Neural cell (in vitro differentiated cells): Measurements from ENCODE around the gene STPG4. TPM values are rescaled to one million over a fixed set of nuclear protein-coding genes. Genes with fewer than 3 reads are reported as not detected.

Experiments
- H2AFZ ChIP-seq: fragments of 200-600, 300-800 bp; sonication (generic), shearing (Covaris generic); 2 replicates; pipeline ENCODE4 v1.6.0; 2014; ENCODE audit warnings: low read depth, mild to moderate bottlenecking, antibody characterized with exemption, low read length, moderate library complexity
- H3F3A ChIP-seq: fragments of 200-600 bp; shearing (Covaris generic); 2 replicates; pipeline ENCODE4 v1.6.1; 2016; ENCODE audit warnings: mild to moderate bottlenecking, moderate library complexity, mixed read lengths, antibody characterized with exemption, low read length; ENCODE audit not compliant: insufficient read depth, poor library complexity, severe bottlenecking
- H3K27ac ChIP-seq: fragments of 200-600, 300-800 bp; sonication (generic), shearing (Covaris generic); 2 replicates; pipeline ENCODE4 v1.5.1; 2014; ENCODE audit warnings: mild to moderate bottlenecking, low read length, moderate library complexity
- H3K27me3 ChIP-seq: fragments of 300-800, 200-600 bp; sonication (generic), shearing (Covaris generic); 2 replicates; pipeline ENCODE4 v1.6.0; 2014; ENCODE audit warnings: mild to moderate bottlenecking, low read depth, low read length, moderate library complexity; ENCODE audit not compliant: insufficient read depth
- H3K36me3 ChIP-seq: fragments of 300-800, 200-600 bp; sonication (generic), shearing (Covaris generic); 2 replicates; pipeline ENCODE4 v1.5.1; 2014; ENCODE audit warnings: mild to moderate bottlenecking, antibody characterized with exemption, low read length, moderate library complexity; ENCODE audit not compliant: insufficient read depth
- H3K4me2 ChIP-seq: fragments of 300-800, 200-600 bp; sonication (generic), shearing (Covaris generic); 2 replicates; pipeline ENCODE4 v1.6.0; 2014; ENCODE audit warnings: mild to moderate bottlenecking, low read length
- H3K4me3 ChIP-seq: fragments of 300-800, 200-600 bp; sonication (generic), shearing (Covaris generic); 2 replicates; pipeline ENCODE4 v1.5.1; 2014; ENCODE audit warnings: mild to moderate bottlenecking, low read length, moderate library complexity
- H3K79me2 ChIP-seq: fragments of 200-600 bp; shearing (Covaris generic); replicated peaks from 2 replicates; pipeline ENCODE4 v1.6.0; 2014; ENCODE audit warnings: mild to moderate bottlenecking, low read length, moderate library complexity; ENCODE audit not compliant: insufficient read depth
- H3K9ac ChIP-seq: fragments of 300-800, 200-600 bp; sonication (generic), shearing (Covaris generic); 2 replicates; pipeline ENCODE4 v1.6.1; 2016; ENCODE audit warnings: mild to moderate bottlenecking, low read length, mixed read lengths
- H3K9me2 ChIP-seq: fragments of 200-600 bp; shearing (Covaris generic); 2 replicates; pipeline ENCODE4 v1.6.1; 2016; ENCODE audit warnings: mild to moderate bottlenecking, low read length, mixed read lengths; ENCODE audit not compliant: insufficient read depth
- H3K9me3 ChIP-seq: fragments of 200-600, 300-800 bp; sonication (generic), shearing (Covaris generic); 2 replicates; pipeline ENCODE4 v1.6.1; 2016; ENCODE audit warnings: mild to moderate bottlenecking, mixed run types, low read length, moderate library complexity, mixed read lengths
- H4K20me1 ChIP-seq: fragments of 200-600 bp; shearing (Covaris generic); 2 replicates; pipeline ENCODE4 v1.6.1; 2016; ENCODE audit warnings: mild to moderate bottlenecking, mixed run types; ENCODE audit not compliant: insufficient read depth
- EP300 ChIP-seq: fragments of 450-650 bp; conservative IDR thresholded peaks from 2 replicates; pipeline ENCODE4 v1.6.1; 2014; ENCODE audit warnings: antibody characterized with exemption, mild to moderate bottlenecking, moderate library complexity; ENCODE audit not compliant: poor library complexity, severe bottlenecking
- EZH2 ChIP-seq: fragments of 200-600, 300-800 bp; shearing (Covaris generic), sonication (generic); IDR thresholded peaks from 2 replicates; pipeline ENCODE4 v1.6.1; 2014; ENCODE audit warnings: antibody characterized with exemption, low read length, borderline replicate concordance, mild to moderate bottlenecking; ENCODE audit not compliant: insufficient read depth, poor library complexity, severe bottlenecking
- POLR2AphosphoS5 ChIP-seq: IDR thresholded peaks from 2 replicates; pipeline ENCODE4 v1.6.1; 2012
- RAD21 ChIP-seq: fragments of 450-650 bp; conservative IDR thresholded peaks from 2 replicates; pipeline ENCODE4 v1.6.1; 2014; ENCODE audit warnings: antibody characterized with exemption, mild to moderate bottlenecking, moderate library complexity
- SMC3 ChIP-seq: fragments of 450-650 bp; conservative IDR thresholded peaks from 2 replicates; pipeline ENCODE4 v1.6.1; 2014; ENCODE audit warnings: antibody characterized with exemption, mild to moderate bottlenecking, moderate library complexity; ENCODE audit not compliant: poor library complexity
- TAF1 ChIP-seq: IDR thresholded peaks from 2 replicates; pipeline ENCODE4 v1.6.1; 2012; ENCODE audit warnings: low read depth
- polyA plus RNA-seq: library from polyadenylated mRNA; depleted of rRNA; stranded (reverse); fragments of >200 nt; gene quantifications from 2 replicates; pipeline ENCODE4 v1.2.3, GENCODE V29; 2014
- TF ChIP-seq, protein P1 (sequence below): fragments of 450-650 bp; IDR thresholded peaks from 2 replicates; pipeline ENCODE4 v1.5.1; 2014; ENCODE audit warnings: antibody characterized with exemption, mild to moderate bottlenecking, moderate library complexity; ENCODE audit not compliant: poor library complexity, severe bottlenecking
- TF ChIP-seq, protein P2 (sequence below): IDR thresholded peaks from 2 replicates; pipeline ENCODE4 v1.6.1; 2012; ENCODE audit warnings: borderline replicate concordance

The STPG4 gene
- polyA plus RNA-seq, 1 donor from 2014 or later: not detected

DNA sequence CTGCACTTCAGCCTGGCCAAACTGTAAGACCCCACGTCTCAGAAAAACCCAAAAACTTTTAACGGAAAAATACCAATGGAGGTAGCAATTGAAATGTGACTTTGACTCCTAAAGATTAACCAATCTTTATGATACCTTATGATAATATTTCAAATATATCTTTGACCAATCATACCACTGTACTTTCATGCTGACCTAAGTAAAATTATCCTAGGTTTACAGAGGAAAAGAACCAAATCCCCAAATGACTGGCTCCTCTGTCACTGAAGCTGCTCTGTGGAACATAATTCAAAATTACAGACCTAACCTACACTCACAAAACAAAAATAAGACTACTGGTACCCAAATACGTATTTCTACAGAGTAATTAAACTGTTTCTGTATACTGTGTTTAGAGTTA is 7.7 kb upstream of the STPG4 start:
- Histone ChIP-seq H3K4me3 (no peak overlapping the region), H3K27me3 (no peaks in the 10 kb centered on the region), H3F3A (no peaks in the 10 kb centered on the region), H3K27ac (no peak overlapping the region), H3K9ac (no peak overlapping the region), H3K36me3 (no peaks in the 10 kb centered on the region), H4K20me1 (peaks cover 9% of the 10 kb centered on the region), H3K4me2 (no peak overlapping the region), H3K9me3 (no peaks in the 10 kb centered on the region), H2AFZ (no peak overlapping the region), H3K9me2 (no peaks in the 10 kb centered on the region), H3K79me2 (peaks cover 59% of the 10 kb centered on the region)
- TF ChIP-seq TAF1 (no peak), EZH2 (no peak), EP300 (no peak), SMC3 (no peak)
- TF ChIP-seq, protein P1, sequence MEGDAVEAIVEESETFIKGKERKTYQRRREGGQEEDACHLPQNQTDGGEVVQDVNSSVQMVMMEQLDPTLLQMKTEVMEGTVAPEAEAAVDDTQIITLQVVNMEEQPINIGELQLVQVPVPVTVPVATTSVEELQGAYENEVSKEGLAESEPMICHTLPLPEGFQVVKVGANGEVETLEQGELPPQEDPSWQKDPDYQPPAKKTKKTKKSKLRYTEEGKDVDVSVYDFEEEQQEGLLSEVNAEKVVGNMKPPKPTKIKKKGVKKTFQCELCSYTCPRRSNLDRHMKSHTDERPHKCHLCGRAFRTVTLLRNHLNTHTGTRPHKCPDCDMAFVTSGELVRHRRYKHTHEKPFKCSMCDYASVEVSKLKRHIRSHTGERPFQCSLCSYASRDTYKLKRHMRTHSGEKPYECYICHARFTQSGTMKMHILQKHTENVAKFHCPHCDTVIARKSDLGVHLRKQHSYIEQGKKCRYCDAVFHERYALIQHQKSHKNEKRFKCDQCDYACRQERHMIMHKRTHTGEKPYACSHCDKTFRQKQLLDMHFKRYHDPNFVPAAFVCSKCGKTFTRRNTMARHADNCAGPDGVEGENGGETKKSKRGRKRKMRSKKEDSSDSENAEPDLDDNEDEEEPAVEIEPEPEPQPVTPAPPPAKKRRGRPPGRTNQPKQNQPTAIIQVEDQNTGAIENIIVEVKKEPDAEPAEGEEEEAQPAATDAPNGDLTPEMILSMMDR: no peak

DNA sequence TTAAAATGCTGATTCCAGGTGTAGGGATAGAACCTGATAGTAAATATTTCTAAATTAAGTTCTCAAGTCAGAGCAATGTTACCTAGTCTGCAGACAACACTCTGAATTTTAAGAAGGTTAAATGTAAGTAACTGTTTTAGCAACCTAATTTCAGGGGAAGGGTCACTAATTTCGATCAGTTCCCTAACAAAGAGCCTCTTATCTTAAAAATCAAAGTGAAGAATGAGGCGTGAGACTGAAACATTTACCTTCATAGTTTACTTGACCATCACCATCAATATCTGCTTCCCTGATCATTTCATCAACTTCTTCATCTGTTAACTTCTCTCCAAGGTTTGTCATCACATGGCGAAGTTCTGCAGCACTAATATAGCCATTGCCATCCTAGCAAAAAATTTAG is 6.4 kb upstream of the STPG4 start:
- no peak overlapping the region for H3K4me3 ChIP-seq
- H3K9ac ChIP-seq: no peak overlapping the region
- H3F3A ChIP-seq: no peaks in the 10 kb centered on the region
- peaks cover 9% of the 10 kb centered on the region for H4K20me1 ChIP-seq
- H2AFZ ChIP-seq: no peak overlapping the region
- H3K36me3 ChIP-seq: no peaks in the 10 kb centered on the region
- TF ChIP-seq, protein P1: no peak
- TF ChIP-seq RAD21 (no peak), TAF1 (no peak), POLR2AphosphoS5 (no peak)
- TF ChIP-seq, protein P2, sequence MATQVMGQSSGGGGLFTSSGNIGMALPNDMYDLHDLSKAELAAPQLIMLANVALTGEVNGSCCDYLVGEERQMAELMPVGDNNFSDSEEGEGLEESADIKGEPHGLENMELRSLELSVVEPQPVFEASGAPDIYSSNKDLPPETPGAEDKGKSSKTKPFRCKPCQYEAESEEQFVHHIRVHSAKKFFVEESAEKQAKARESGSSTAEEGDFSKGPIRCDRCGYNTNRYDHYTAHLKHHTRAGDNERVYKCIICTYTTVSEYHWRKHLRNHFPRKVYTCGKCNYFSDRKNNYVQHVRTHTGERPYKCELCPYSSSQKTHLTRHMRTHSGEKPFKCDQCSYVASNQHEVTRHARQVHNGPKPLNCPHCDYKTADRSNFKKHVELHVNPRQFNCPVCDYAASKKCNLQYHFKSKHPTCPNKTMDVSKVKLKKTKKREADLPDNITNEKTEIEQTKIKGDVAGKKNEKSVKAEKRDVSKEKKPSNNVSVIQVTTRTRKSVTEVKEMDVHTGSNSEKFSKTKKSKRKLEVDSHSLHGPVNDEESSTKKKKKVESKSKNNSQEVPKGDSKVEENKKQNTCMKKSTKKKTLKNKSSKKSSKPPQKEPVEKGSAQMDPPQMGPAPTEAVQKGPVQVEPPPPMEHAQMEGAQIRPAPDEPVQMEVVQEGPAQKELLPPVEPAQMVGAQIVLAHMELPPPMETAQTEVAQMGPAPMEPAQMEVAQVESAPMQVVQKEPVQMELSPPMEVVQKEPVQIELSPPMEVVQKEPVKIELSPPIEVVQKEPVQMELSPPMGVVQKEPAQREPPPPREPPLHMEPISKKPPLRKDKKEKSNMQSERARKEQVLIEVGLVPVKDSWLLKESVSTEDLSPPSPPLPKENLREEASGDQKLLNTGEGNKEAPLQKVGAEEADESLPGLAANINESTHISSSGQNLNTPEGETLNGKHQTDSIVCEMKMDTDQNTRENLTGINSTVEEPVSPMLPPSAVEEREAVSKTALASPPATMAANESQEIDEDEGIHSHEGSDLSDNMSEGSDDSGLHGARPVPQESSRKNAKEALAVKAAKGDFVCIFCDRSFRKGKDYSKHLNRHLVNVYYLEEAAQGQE: no peak
- no peak overlapping the region for H3K4me2 ChIP-seq
- H3K9me2 ChIP-seq: no peaks in the 10 kb centered on the region
- peaks cover 46% of the 10 kb centered on the region for H3K79me2 ChIP-seq
- H3K27me3 ChIP-seq: no peaks in the 10 kb centered on the region
- no peak overlapping the region for H3K27ac ChIP-seq
- no peaks in the 10 kb centered on the region for H3K9me3 ChIP-seq
